DMS153 (cell line): ENCODE results near the gene GIGYF1.
"Not testable (repeated sequence)": the region's sequence is repeated elsewhere in the genome, so short reads cannot be mapped to it uniquely, and the experiment has no call there.

ENCODE experiments used
- DNase-seq: peaks from one replicate; lab custom pipeline; 2025; lab: John Stamatoyannopoulos, UW

GIGYF1 gene

GRCh38 chr7:100671353-100672327 is 22.4 kb downstream of the GIGYF1 start:
- DNase-seq = no peak

- DNase-seq = no peak
Measured at GRCh38 chr7:100670074-100670473, 24.0 kb downstream of the GIGYF1 start.

GRCh38 chr7:100669106-100669505 is 24.9 kb downstream of the GIGYF1 start:
- DNase-seq = not testable (repeated sequence)

GRCh38 chr7:100668069-100668449 is 26.0 kb downstream of the GIGYF1 start:
- DNase-seq = no peak

- no peak for DNase-seq
Measured at GRCh38 chr7:100667331-100668068, 26.6 kb downstream of the GIGYF1 start.

- DNase-seq = no peak
Measured at GRCh38 chr7:100665168-100665726, 28.8 kb downstream of the GIGYF1 start.

- not testable (repeated sequence) for DNase-seq
Measured at GRCh38 chr7:100662194-100662776, 31.8 kb downstream of the GIGYF1 start.

- DNase-seq = peak; percentile 47
Measured at GRCh38 chr7:100655908-100656674, 38.0 kb downstream of the GIGYF1 start, which contains the start of gene ACTL6B. TSS of gene ACTL6B (minus strand) at chr7:100656448. CDS start at chr7:100656354, 94 bp downstream.

- DNase-seq = no peak
Measured at GRCh38 chr7:100654908-100655831, 38.9 kb downstream of the GIGYF1 start.

GRCh38 chr7:100649826-100650565 is 44.1 kb downstream of the GIGYF1 start:
- DNase-seq = no peak

GRCh38 chr7:100642534-100642907 is 51.5 kb downstream of the GIGYF1 start:
- DNase-seq = no peak

- no peak for DNase-seq
Measured at GRCh38 chr7:100641860-100642533, 52.1 kb downstream of the GIGYF1 start.

- no peak for DNase-seq
Measured at GRCh38 chr7:100641463-100641859, 52.6 kb downstream of the GIGYF1 start, which contains the start of gene TFR2. TSS of gene TFR2 (minus strand) at chr7:100641552. CDS start at chr7:100641509, 43 bp downstream.

GRCh38 chr7:100640517-100641440 is 53.3 kb downstream of the GIGYF1 start:
- DNase-seq = no peak

GRCh38 chr7:100639995-100640516 is 54.0 kb downstream of the GIGYF1 start:
- DNase-seq = no peak

GRCh38 chr7:100632951-100633717 is 60.9 kb downstream of the GIGYF1 start:
- peak; percentile 39 for DNase-seq

GRCh38 chr7:100630066-100630465 is 64.0 kb downstream of the GIGYF1 start:
- DNase-seq = no peak
